H1 (cell line): ENCODE data around the gene MEIOB. TPM values are rescaled to one million over a fixed set of nuclear protein-coding genes. Genes with fewer than 3 reads are reported as not detected.

ENCODE experiments used
- CTCF ChIA-PET: fragments of 300-600 bp; sonication (Branson Sonifier 250); formaldehyde crosslinking; loops from one replicate; lab custom pipeline; 2021; ENCODE audit not compliant: partially characterized antibody; lab: Charles Lee
- POLR2A ChIA-PET: fragments of 300-600 bp; sonication (Branson Sonifier 250); formaldehyde crosslinking; loops from one replicate; lab custom pipeline; 2021; ENCODE audit warnings: inconsistent platforms; ENCODE audit not compliant: partially characterized antibody; lab: Charles Lee
- DNase-seq, 2 experiments: peaks; one replicate each; pipeline versions ENCODE4 v3.0.0 to v3.0.0-alpha.2; 2010 to 2022; ENCODE audit warnings: low spot score in 2 of 2, low read depth in 1 of 2, mixed read lengths in 1 of 2
- FAIRE-seq: peaks from 2 replicates; lab custom pipeline; 2011; peaks lifted over from hg19 to GRCh38; lab: Jason Lieb, UNC
- H2AFZ ChIP-seq: 2 replicates; pipeline ENCODE4 v1.8.1; 2012; ENCODE audit warnings: low read length, inconsistent platforms
- H2AK5ac ChIP-seq: 2 replicates; pipeline ENCODE4 v1.6.1; 2013; ENCODE audit warnings: low read depth, low read length
- H2BK120ac ChIP-seq: replicated peaks from 2 replicates; pipeline ENCODE3; 2013; ENCODE audit warnings: low read depth, low read length, inconsistent platforms
- H2BK12ac ChIP-seq: 2 replicates; pipeline ENCODE4 v1.6.1; 2013; ENCODE audit warnings: low read depth, low read length
- H2BK15ac ChIP-seq: 2 replicates; pipeline ENCODE4 v1.6.1; 2013; ENCODE audit warnings: low read length
- H2BK20ac ChIP-seq: 2 replicates; pipeline ENCODE4 v1.6.1; 2013; ENCODE audit warnings: low read length
- H2BK5ac ChIP-seq: 2 replicates; pipeline ENCODE4 v1.6.1; 2013; ENCODE audit warnings: low read depth, low read length
- H3K14ac ChIP-seq: 2 replicates; pipeline ENCODE4 v1.6.1; 2013; ENCODE audit warnings: inconsistent platforms; ENCODE audit not compliant: insufficient read length
- H3K18ac ChIP-seq: 2 replicates; pipeline ENCODE4 v1.6.1; 2013; ENCODE audit warnings: low read length; ENCODE audit errors: extremely low read depth
- H3K23ac ChIP-seq: 2 replicates; pipeline ENCODE4 v1.6.1; 2013; ENCODE audit warnings: inconsistent platforms; ENCODE audit not compliant: insufficient read length
- H3K23me2 ChIP-seq: 2 replicates; pipeline ENCODE4 v1.6.1; 2013; ENCODE audit warnings: low read depth, low read length
- H3K27ac ChIP-seq: 2 replicates; pipeline ENCODE4 v1.6.1; 2011; ENCODE audit warnings: low read depth, low read length, inconsistent platforms
- H3K27me3 ChIP-seq, 4 experiments: replicated peaks in 1 of 4; 1 replicate in 1 of 4; 2 replicates in 3 of 4; pipeline versions ENCODE4 v1.6.1 to v1.8.1; 2011 to 2013; ENCODE audit warnings: low read length in 3 of 4, mild to moderate bottlenecking in 3 of 4, inconsistent platforms in 2 of 4, mixed read lengths in 2 of 4, moderate library complexity in 1 of 4; ENCODE audit not compliant: control insufficient read depth in 3 of 4, insufficient read depth in 3 of 4; ENCODE audit errors: extremely low read depth in 1 of 4
- H3K36me3 ChIP-seq, 4 experiments: 2 replicates each; pipeline versions ENCODE4 v1.6.1 to v1.8.1; 2011 to 2013; ENCODE audit warnings: mild to moderate bottlenecking in 4 of 4, low read length in 3 of 4, moderate library complexity in 2 of 4, control low read depth in 1 of 4, inconsistent platforms in 1 of 4; ENCODE audit not compliant: insufficient read depth in 4 of 4, control insufficient read depth in 2 of 4
- H3K4ac ChIP-seq: replicated peaks from 2 replicates; pipeline ENCODE3; 2013; ENCODE audit warnings: low read length, low read depth, mixed read lengths, inconsistent platforms; ENCODE audit not compliant: insufficient read length
- H3K4me1 ChIP-seq, 4 experiments: replicated peaks in 1 of 4; 1 replicate in 1 of 4; 2 replicates in 3 of 4; pipeline versions ENCODE4 v1.6.1 to v1.8.1; 2011 to 2013; ENCODE audit warnings: low read length in 3 of 4, inconsistent platforms in 2 of 4, mixed read lengths in 1 of 4; ENCODE audit not compliant: insufficient read depth in 4 of 4, control insufficient read depth in 3 of 4
- H3K4me2 ChIP-seq, 2 experiments: 2 replicates each; pipeline versions ENCODE4 v1.6.1 to v1.8.1; 2011 to 2013; ENCODE audit warnings: low read depth in 2 of 2, low read length in 2 of 2, control low read depth in 1 of 2, inconsistent platforms in 1 of 2, mild to moderate bottlenecking in 1 of 2; ENCODE audit not compliant: insufficient read depth in 1 of 2
- H3K4me3 ChIP-seq, 4 experiments: fragments of 200-600, 300-600 bp in 1 of 4; sonication (generic), shearing (Covaris generic), sonication (Bioruptor Twin) in 1 of 4; 2 replicates each; pipeline versions ENCODE4 v1.5.1 to v1.8.1; 2011 to 2016; ENCODE audit warnings: low read length in 4 of 4, low read depth in 3 of 4, control low read depth in 2 of 4, inconsistent platforms in 2 of 4, mild to moderate bottlenecking in 2 of 4, mixed read lengths in 1 of 4, moderate library complexity in 1 of 4; ENCODE audit not compliant: insufficient read depth in 2 of 4; ENCODE audit errors: extremely low read depth in 1 of 4
- H3K56ac ChIP-seq: replicated peaks from 2 replicates; pipeline ENCODE3; 2013; ENCODE audit warnings: low read depth, mild to moderate bottlenecking, mixed read lengths, low read length, inconsistent platforms; ENCODE audit not compliant: insufficient read length
- H3K79me1 ChIP-seq: 2 replicates; pipeline ENCODE4 v1.6.1; 2013; ENCODE audit warnings: low read depth, low read length, control low read depth
- H3K79me2 ChIP-seq, 2 experiments: 2 replicates each; pipeline versions ENCODE4 v1.6.1 to v1.8.1; 2012 to 2013; ENCODE audit warnings: low read length in 2 of 2, mild to moderate bottlenecking in 2 of 2, inconsistent platforms in 1 of 2; ENCODE audit not compliant: insufficient read depth in 2 of 2, control insufficient read depth in 1 of 2
- H3K9ac ChIP-seq, 4 experiments: replicated peaks in 1 of 4; 1 replicate in 1 of 4; 2 replicates in 3 of 4; pipeline versions ENCODE4 v1.6.1 to v1.8.1; 2011 to 2013; ENCODE audit warnings: low read depth in 3 of 4, low read length in 3 of 4, control low read depth in 2 of 4, mild to moderate bottlenecking in 2 of 4, moderate library complexity in 2 of 4, inconsistent platforms in 1 of 4; ENCODE audit errors: extremely low read depth in 1 of 4
- H3K9me3 ChIP-seq, 2 experiments: 2 replicates each; pipeline versions ENCODE4 v1.6.1 to v1.8.1; 2012 to 2013; ENCODE audit warnings: mild to moderate bottlenecking in 2 of 2, moderate library complexity in 2 of 2, control low read depth in 1 of 2, inconsistent platforms in 1 of 2, low read depth in 1 of 2, low read length in 1 of 2, mixed read lengths in 1 of 2; ENCODE audit not compliant: insufficient read depth in 2 of 2
- H4K20me1 ChIP-seq, 2 experiments: replicated peaks in 1 of 2; 2 replicates each; pipeline versions ENCODE3 to v1.8.1; 2011 to 2013; ENCODE audit warnings: inconsistent platforms in 2 of 2, low read length in 2 of 2, mild to moderate bottlenecking in 1 of 2; ENCODE audit not compliant: insufficient read depth in 2 of 2, control insufficient read depth in 1 of 2
- H4K5ac ChIP-seq: 2 replicates; pipeline ENCODE4 v1.6.1; 2013; ENCODE audit warnings: low read length, low read depth, mixed read lengths, inconsistent platforms; ENCODE audit not compliant: insufficient read length
- H4K8ac ChIP-seq: 2 replicates; pipeline ENCODE4 v1.8.0; 2013; ENCODE audit warnings: mild to moderate bottlenecking, moderate library complexity, low read length, inconsistent platforms; ENCODE audit not compliant: insufficient read depth; ENCODE audit errors: extremely low read depth
- H4K91ac ChIP-seq: replicated peaks from 2 replicates; pipeline ENCODE3; 2013; ENCODE audit warnings: low read length, mixed read lengths, inconsistent platforms; ENCODE audit not compliant: insufficient read length
- BACH1 ChIP-seq: IDR thresholded peaks from 2 replicates; pipeline ENCODE4 v1.6.1; 2012; ENCODE audit warnings: low read length, improper control_type of control experiment
- BCL11A ChIP-seq, 2 experiments: IDR thresholded peaks; one replicate each; pipeline ENCODE4 v1.6.1; 2011; ENCODE audit warnings: low read depth in 2 of 2, low read length in 2 of 2, mild to moderate bottlenecking in 2 of 2
- JUN ChIP-seq: IDR thresholded peaks from 2 replicates; pipeline ENCODE4 v1.6.1; 2011; ENCODE audit warnings: low read depth, mild to moderate bottlenecking, improper control_type of control experiment, low read length
- SIX5 ChIP-seq: IDR thresholded peaks from 2 replicates; pipeline ENCODE4 v1.6.1; 2011; ENCODE audit warnings: mild to moderate bottlenecking, low read depth, low read length
- SP4 ChIP-seq: IDR thresholded peaks from 2 replicates; pipeline ENCODE4 v1.6.1; 2012; ENCODE audit warnings: low read length, inconsistent platforms
- TAF1 ChIP-seq: IDR thresholded peaks from 2 replicates; pipeline ENCODE4 v1.6.1; 2011; ENCODE audit warnings: mild to moderate bottlenecking, low read depth, low read length
- WGBS, 2 experiments: shearing (Covaris generic) in 1 of 2; methylation state at CpG; one replicate each; pipeline versions ENCODE4 v1.1.6 to v1.1.7; 2013 to 2015; ENCODE audit warnings: low lambda C conversion rate in 2 of 2, mixed read lengths in 2 of 2, inconsistent platforms in 1 of 2, low coverage in 1 of 2, missing lambda C conversion rate in 1 of 2; ENCODE audit not compliant: insufficient replicate concordance in 2 of 2, insufficient coverage in 1 of 2, insufficient read length in 1 of 2; ENCODE audit errors: extremely low coverage in 1 of 2, missing lambda C conversion rate in 1 of 2; 5-methylcytosine and 5-hydroxymethylcytosine counted together
- polyA plus RNA-seq, 7 experiments: library from polyadenylated mRNA; depleted of rRNA in 3 of 7; stranded (reverse) in 5 of 7; unstranded in 2 of 7; fragments of >200 nt in 5 of 7; fragments of 200-250 nt in 2 of 7; gene quantifications; 1 replicate in 5 of 7; 2 replicates in 1 of 7; 4 replicates in 1 of 7; pipeline versions ENCODE4 v1.2.1 to v1.2.3, GENCODE V29; 2011 to 2013; ENCODE audit warnings: missing spikeins in 2 of 7, mixed read lengths in 2 of 7
- total RNA-seq: library from RNA; stranded (reverse); fragmentation: NEBNext Ultra II Directional; extraction: Animal tissue kit (Norgen Biotek cat#: 25700); gene quantifications from 2 replicates; pipeline ENCODE4 v1.2.1, GENCODE V29; 2021

The MEIOB gene
- total and polyA plus RNA-seq, 2 of the 8 experiments (the other 6 are each of a cell fraction or from before 2014, with no cell fraction given) = 0.63 to 1.1 TPM

DNA sequence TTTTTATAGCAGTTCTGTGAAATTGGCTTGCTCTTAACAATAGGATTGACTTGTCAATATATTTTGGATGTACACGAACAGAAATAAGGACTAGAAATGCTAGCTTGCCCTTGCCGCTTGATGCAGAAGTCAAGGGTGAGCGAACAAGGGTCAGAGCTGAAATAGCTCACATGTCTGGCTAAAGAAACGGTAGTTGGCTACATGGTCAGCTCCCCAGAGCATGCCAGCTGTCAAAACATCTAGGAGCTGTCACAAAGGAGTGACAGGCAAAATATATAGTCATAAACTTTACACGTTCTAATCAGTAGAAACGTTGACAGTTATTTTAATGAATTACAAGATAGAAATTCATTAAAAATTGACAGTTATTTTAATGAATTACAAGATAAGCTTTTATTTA lies 2.9 kb upstream of the MEIOB start:
- H3K4me1 ChIP-seq = peaks cover 0 to 4% (median under 1%) of the 10 kb centered on the region in 4 experiments; a peak in 2 of 7 replicates
- no peak overlapping the region for H4K91ac ChIP-seq
- no peaks in the 10 kb centered on the region for H3K79me1 ChIP-seq
- H2BK15ac ChIP-seq = no peak overlapping the region
- H3K9ac ChIP-seq = no peak overlapping the region
- H3K36me3 ChIP-seq = no peaks in the 10 kb centered on the region
- H3K9me3 ChIP-seq = no peaks in the 10 kb centered on the region
- H2BK5ac ChIP-seq = no peak overlapping the region
- DNase-seq (no peak), FAIRE-seq (no peak)
- H2BK120ac ChIP-seq = no peak overlapping the region
- H3K79me2 ChIP-seq = no peaks in the 10 kb centered on the region
- H2BK12ac ChIP-seq = no peak overlapping the region
- 81% methylated on average over 6 of the region's 6 CpGs; no CpG with 5 or more reads in 1 of the 2 experiments for WGBS, 2 experiments
- no peak overlapping the region for H3K18ac ChIP-seq
- no peak overlapping the region for H4K5ac ChIP-seq
- no peaks in the 10 kb centered on the region for H3K23me2 ChIP-seq
- POLR2A ChIA-PET = interaction anchor here (1.9 kb wide), 1 partner anchor 52 kb away, joined by 4 read pairs; no protein-coding TSS in a partner anchor
- no peak overlapping the region for H3K4me2 ChIP-seq
- no peak overlapping the region for H2AFZ ChIP-seq
- H3K14ac ChIP-seq = no peak overlapping the region
- H4K8ac ChIP-seq = no peak overlapping the region
- H3K56ac ChIP-seq = no peak overlapping the region
- no peak overlapping the region for H3K27ac ChIP-seq
- no peaks in the 10 kb centered on the region for H4K20me1 ChIP-seq
- H3K4me3 ChIP-seq = no peak overlapping the region
- no peak overlapping the region for H2BK20ac ChIP-seq
- peaks cover 0 to 18% (median 6%) of the 10 kb centered on the region in 4 experiments; a peak in 6 of 7 replicates for H3K27me3 ChIP-seq
- H3K23ac ChIP-seq = no peak overlapping the region
- CTCF ChIA-PET = interaction anchor here (0.6 to 2.8 kb wide), 4 partner anchors 9 to 78 kb away, joined by 3 to 10 read pairs (median 4); no protein-coding TSS in a partner anchor
- H3K4ac ChIP-seq = no peak overlapping the region
- no peak overlapping the region for H2AK5ac ChIP-seq
- TF ChIP-seq SP4 = no peak
- TF ChIP-seq SIX5 = no peak
- no peak for TF ChIP-seq JUN
- TF ChIP-seq BACH1 = no peak
- TF ChIP-seq TAF1 = no peak
- no peak for TF ChIP-seq BCL11A (IDR thresholded peaks at IDR 0.05; ENCODE audit: low read depth in 2 of 2, low read length in 2 of 2)
- TF ChIP-seq, all 59 proteins: peak for 0
